Mucosa of descending colon (tissue), 3 donors: ENCODE measurements around the gene OST4. TPM values are rescaled to one million over a fixed set of nuclear protein-coding genes. Genes with fewer than 3 reads are reported as not detected.

Experiments used
- ATAC-seq: fragments of 200-7000 bp; cut with Tn5 transposase; one replicate; pipeline ENCODE4 v1.9.1; 2020; ENCODE audit warnings: mild to moderate bottlenecking, moderate library complexity
- DNase-seq, 3 donors: peaks; one replicate each; pipeline ENCODE4 v3.0.0-alpha.2; 2020
- H3K36me3 ChIP-seq: fragments of 200-600 bp; one replicate; pipeline ENCODE4 v1.8.0; 2021; ENCODE audit warnings: low read depth, mild to moderate bottlenecking
- H3K4me1 ChIP-seq: fragments of 200-600 bp; one replicate; pipeline ENCODE4 v1.8.0; 2021; ENCODE audit warnings: low read depth, mild to moderate bottlenecking
- H3K4me3 ChIP-seq: fragments of 200-600 bp; one replicate; pipeline ENCODE4 v1.8.0; 2021; ENCODE audit warnings: mild to moderate bottlenecking
- H3K9me3 ChIP-seq: fragments of 200-600 bp; one replicate; pipeline ENCODE4 v1.8.0; 2021; ENCODE audit warnings: mild to moderate bottlenecking
- CTCF ChIP-seq: fragments of 200-600 bp; IDR thresholded peaks from one replicate; pipeline ENCODE4 v1.8.0; 2022; ENCODE audit warnings: antibody characterized with exemption, mild to moderate bottlenecking
- intact Hi-C, 2 donors: fragments of 100-400 bp; cut with DNase I in 1 of 2; cut with micrococcal nuclease in 1 of 2; formaldehyde crosslinking; loops; one replicate each; pipeline versions ENCODE4 v1.11.0 to v1.11.1; 2022; cut with DNase I, micrococcal nuclease
- total RNA-seq, 3 donors: library from RNA; stranded (reverse); fragmentation: NEBNext Ultra II Directional in 2 of 3; extraction: Animal tissue kit (Norgen Biotek cat#: 25700) in 2 of 3; gene quantifications; one replicate each; pipeline versions ENCODE4 v1.2.1 to v1.2.4, GENCODE V29; 2021 to 2023
- donor health status: DM: no; HTN: no; CAD: no; lungs with moderate emphysema.
- donor health status: DM: no; HTN: no; CAD: no.
- donor health status: DM: no; HTN: yes; CAD: no.

OST4 gene
- total RNA-seq, 3 donors from 2014 or later, result 245 to 280 (median 254) TPM

- H3K4me3 ChIP-seq, result no peak overlapping the region
- no peaks in the 10 kb centered on the region for H3K9me3 ChIP-seq
- intact Hi-C loops, result loop anchor here (10.0 kb wide), 3 partner anchors 111 to 191 kb away; partner anchors contain the start of genes ATRAID (in 1 of the 2), CAD (in 1 of the 2), SLC5A6 (in 1 of the 2) and TRIM54 (in 1 of the 2)
- H3K36me3 ChIP-seq, result no peaks in the 10 kb centered on the region
- peak; percentile 22 for ATAC-seq
- peaks cover 10% of the 10 kb centered on the region for H3K4me1 ChIP-seq
- TF ChIP-seq CTCF, result no peak
- DNase-seq, result no peak
These were observed 22.2 kb upstream of the OST4 start for GRCh38 chr2:27093430-27094352.

- Histone ChIP-seq H3K4me3 (no peak overlapping the region), H3K36me3 (no peaks in the 10 kb centered on the region), H3K9me3 (no peaks in the 10 kb centered on the region), H3K4me1 (peaks cover 10% of the 10 kb centered on the region)
- peak in 2 of 3 donors; percentile 27 to 58 for DNase-seq
- no peak for TF ChIP-seq CTCF
- intact Hi-C loops, result loop anchor here (10.0 kb wide), 3 partner anchors 112 to 192 kb away; partner anchors contain the start of genes ATRAID (in 1 of the 2), CAD (in 1 of the 2), SLC5A6 (in 1 of the 2) and TRIM54 (in 1 of the 2)
- ATAC-seq, result peak; percentile 54
These were observed 21.4 kb upstream of the OST4 start for GRCh38 chr2:27092696-27093429.

GRCh38 chr2:27091746-27092695 is 20.6 kb upstream of the OST4 start:
- no peak for TF ChIP-seq CTCF
- intact Hi-C loops, result loop anchor here (10.0 kb wide), 3 partner anchors 113 to 193 kb away; partner anchors contain the start of genes ATRAID (in 1 of the 2), CAD (in 1 of the 2), SLC5A6 (in 1 of the 2) and TRIM54 (in 1 of the 2)
- no peaks in the 10 kb centered on the region for H3K9me3 ChIP-seq
- no peaks in the 10 kb centered on the region for H3K36me3 ChIP-seq
- H3K4me1 ChIP-seq, result peaks cover 18% of the 10 kb centered on the region
- DNase-seq, result no peak
- no peak overlapping the region for H3K4me3 ChIP-seq
- no peak for ATAC-seq

- Histone ChIP-seq H3K4me1 (peaks cover 21% of the 10 kb centered on the region), H3K36me3 (no peaks in the 10 kb centered on the region), H3K4me3 (no peak overlapping the region), H3K9me3 (no peaks in the 10 kb centered on the region)
- TF ChIP-seq CTCF, result no peak
- intact Hi-C loops, result loop anchor here in 1 of 2 donors (10.0 kb wide), 2 partner anchors 55 to 125 kb away; partner anchors contain the start of gene TMEM214
- DNase-seq (no peak), ATAC-seq (no peak)
These were observed 17.9 kb upstream of the OST4 start for GRCh38 chr2:27089111-27089954.
